AG04450 (cell line): ENCODE measurements around the gene PDK2. TPM values are rescaled to one million over a fixed set of nuclear protein-coding genes. Genes with fewer than 3 reads are reported as not detected.
A peak's percentile ranks its signal among the peaks of the same experiment; 100 is the strongest.

ENCODE experiments used
- CTCF ChIA-PET: fragments of 300-600, 350-600 bp; formaldehyde crosslinking; extraction: SDS; loops from one replicate; lab custom pipeline; 2022; ENCODE audit warnings: antibody characterized with exemption, inconsistent platforms; lab: Charles Lee
- POLR2A ChIA-PET: fragments of 350-600 bp; formaldehyde crosslinking; extraction: SDS; loops from one replicate; lab custom pipeline; 2021; ENCODE audit warnings: antibody characterized with exemption, inconsistent platforms; lab: Yijun Ruan, JAX
- DNase-seq: peaks from one replicate; pipeline ENCODE4 v3.0.0-alpha.2; 2011; ENCODE audit warnings: low read depth, low spot score
- H3K27ac ChIP-seq: one replicate; pipeline ENCODE4 v1.5.1; 2012; ENCODE audit warnings: low read depth, low read length, control low read depth
- H3K27me3 ChIP-seq: one replicate; pipeline ENCODE4 v1.6.0; 2012; ENCODE audit warnings: low read length; ENCODE audit not compliant: control insufficient read depth, insufficient read depth
- H3K4me3 ChIP-seq: 2 replicates; pipeline ENCODE4 v1.5.1; 2011; ENCODE audit warnings: mild to moderate bottlenecking, low read depth, low read length, control low read depth
- H3K9me3 ChIP-seq: 2 replicates; pipeline ENCODE4 v1.5.1; 2012; ENCODE audit warnings: low read length; ENCODE audit not compliant: control insufficient read depth, insufficient read depth
- CTCF ChIP-seq: IDR thresholded peaks from 2 replicates; pipeline ENCODE4 v1.5.1; 2011; ENCODE audit warnings: low read depth, low read length, control low read depth, inconsistent platforms
- polyA plus RNA-seq: library from polyadenylated mRNA; depleted of rRNA; stranded (reverse); fragments of >200 nt; gene quantifications from 2 replicates; pipeline ENCODE4 v1.2.3, GENCODE V29; 2011

Gene PDK2
- polyA plus RNA-seq, 1 experiment = 62.4 TPM

- Histone ChIP-seq H3K27ac (no peak overlapping the region), H3K27me3 (no peaks in the 10 kb centered on the region), H3K9me3 (no peaks in the 10 kb centered on the region), H3K4me3 (no peak overlapping the region)
- ChIA-PET CTCF (interaction anchor here (2.1 kb wide), 1 partner anchor 12 kb away, joined by 15 read pairs; no protein-coding TSS in a partner anchor), POLR2A (no interaction called here)
- TF ChIP-seq CTCF = no peak
- DNase-seq = no peak
These were observed 10.7 kb downstream of the PDK2 start for GRCh38 chr17:50105811-50106210.

DNA sequence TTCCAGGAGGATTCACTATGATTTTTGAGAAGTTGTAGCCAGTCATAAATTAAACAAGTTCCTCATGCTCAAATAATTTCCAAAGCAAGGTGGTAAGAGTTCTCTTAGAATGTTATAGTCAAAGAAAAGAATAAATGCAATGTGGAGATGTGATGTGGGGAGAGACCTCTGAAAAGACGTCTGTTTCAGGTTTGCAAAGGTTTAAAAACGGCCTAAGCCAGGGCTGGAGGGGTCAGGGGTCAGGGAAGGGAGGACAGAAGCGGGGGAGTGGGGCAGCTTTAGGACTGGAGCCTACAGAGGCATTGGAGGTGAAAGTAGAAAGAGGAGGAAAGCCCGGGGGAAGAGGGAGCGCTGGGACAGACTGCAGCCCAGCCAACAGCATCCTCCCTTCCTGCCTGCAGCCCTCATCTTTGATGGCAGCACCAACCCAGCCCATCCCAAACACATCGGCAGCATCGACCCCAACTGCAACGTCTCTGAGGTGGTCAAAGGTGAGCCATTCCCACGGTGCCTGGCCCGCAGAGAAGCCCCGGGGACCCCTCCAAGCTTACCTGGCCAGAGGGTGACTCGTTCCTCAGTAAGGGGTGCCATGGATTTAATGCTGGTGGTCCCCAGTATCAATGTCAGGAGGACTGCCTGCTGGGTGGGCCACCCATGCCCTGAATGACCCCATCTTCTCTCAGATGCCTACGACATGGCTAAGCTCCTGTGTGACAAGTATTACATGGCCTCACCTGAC, 11.4 kb downstream of the PDK2 start:
- Histone ChIP-seq H3K27me3 (no peaks in the 10 kb centered on the region), H3K4me3 (no peak overlapping the region), H3K27ac (no peak overlapping the region), H3K9me3 (no peaks in the 10 kb centered on the region)
- no peak for DNase-seq
- CTCF ChIA-PET = no interaction called here
- POLR2A ChIA-PET = interaction anchor here (0.9 kb wide), 1 partner anchor 27 kb away, joined by 4 read pairs; no protein-coding TSS in a partner anchor
- no peak for TF ChIP-seq CTCF

DNA sequence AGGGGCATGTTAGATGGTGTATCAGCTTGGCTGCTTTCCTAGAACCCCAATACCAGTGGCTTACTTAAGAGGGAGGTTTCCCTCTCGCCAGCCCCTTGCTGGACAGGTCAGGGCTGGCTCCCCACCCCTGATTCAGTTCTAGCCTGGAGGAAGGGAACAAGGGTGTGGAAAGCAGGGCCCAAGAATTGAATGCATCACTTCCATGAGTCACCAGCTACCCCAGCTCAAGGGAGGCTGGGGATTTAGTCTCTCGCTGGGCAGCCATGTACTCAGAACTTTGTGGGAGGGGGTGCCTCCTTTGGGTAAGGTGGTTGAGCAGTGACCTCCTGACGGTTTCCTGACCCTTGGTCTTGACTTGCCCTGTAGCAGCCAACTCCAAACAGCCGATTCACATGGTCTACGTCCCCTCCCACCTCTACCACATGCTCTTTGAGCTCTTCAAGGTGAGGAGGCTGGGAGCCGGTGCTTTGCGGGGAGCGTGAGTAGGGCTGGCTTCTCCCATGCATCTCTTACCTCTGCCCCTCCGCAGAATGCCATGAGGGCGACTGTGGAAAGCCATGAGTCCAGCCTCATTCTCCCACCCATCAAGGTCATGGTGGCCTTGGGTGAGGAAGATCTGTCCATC, 12.8 kb downstream of the PDK2 start:
- ChIA-PET POLR2A (interaction anchor here (0.9 to 1.0 kb wide), 2 partner anchors 9 to 26 kb away, joined by 3 to 4 read pairs; no protein-coding TSS in a partner anchor), CTCF (interaction anchor here (0.6 to 2.1 kb wide), 4 partner anchors 10 to 190 kb away, joined by 3 to 18 read pairs (median 4); no protein-coding TSS in a partner anchor)
- peak overlapping the region; percentile 21 for H3K27ac ChIP-seq
- TF ChIP-seq CTCF = no peak
- no peaks in the 10 kb centered on the region; the same call in 1 of the 2 replicates for H3K9me3 ChIP-seq
- no peak for DNase-seq
- no peaks in the 10 kb centered on the region for H3K27me3 ChIP-seq
- no peak overlapping the region for H3K4me3 ChIP-seq

GRCh38 chr17:50108556-50108955, 13.4 kb downstream of the PDK2 start:
- CTCF ChIA-PET = interaction anchor here (0.6 to 2.1 kb wide), 5 partner anchors 9 to 190 kb away, joined by 3 to 18 read pairs (median 3); no protein-coding TSS in a partner anchor

More at GRCh38 chr17:50108556-50108955, 13.4 kb downstream of the PDK2 start:
- H3K9me3 ChIP-seq = no peaks in the 10 kb centered on the region; the same call in 1 of the 2 replicates
- POLR2A ChIA-PET = no interaction called here
- no peak overlapping the region for H3K4me3 ChIP-seq
- H3K27me3 ChIP-seq = no peaks in the 10 kb centered on the region
- no peak for TF ChIP-seq CTCF
- no peak overlapping the region for H3K27ac ChIP-seq
- no peak for DNase-seq
